GM19397 (cell line): ENCODE results near the gene IRF2BP1.
A peak's percentile ranks its signal among the peaks of the same experiment; 100 is the strongest.
"Not testable (repeated sequence)": the region's sequence is repeated elsewhere in the genome, so short reads cannot be mapped to it uniquely, and the experiment has no call there.

Experiments
- ATAC-seq: cut with Tn5 transposase; IDR thresholded peaks from one replicate; pipeline ENCODE4 v1.9.1; 2021; ENCODE audit warnings: mild to moderate bottlenecking, moderate library complexity; ENCODE audit not compliant: unreplicated experiment

IRF2BP1 gene

GRCh38 chr19:45902651-45903625 lies 17.0 kb upstream of the IRF2BP1 start:
- peak; percentile 89 for ATAC-seq

GRCh38 chr19:45901912-45902650 lies 16.1 kb upstream of the IRF2BP1 start, which contains the start of gene MYPOP:
Gene MYPOP, minus strand, starts transcription at chr19:45902613. Its CDS starts 840 bp downstream, at chr19:45901773.
- no peak for ATAC-seq

- no peak for ATAC-seq
These were observed 15.5 kb upstream of the IRF2BP1 start for GRCh38 chr19:45901432-45901911.

GRCh38 chr19:45900738-45901431 lies 14.9 kb upstream of the IRF2BP1 start:
- ATAC-seq: no peak

- ATAC-seq: no peak
These were observed 14.1 kb upstream of the IRF2BP1 start for GRCh38 chr19:45899919-45900589.

- no peak for ATAC-seq
These were observed 13.3 kb upstream of the IRF2BP1 start for GRCh38 chr19:45899253-45899652.

GRCh38 chr19:45897261-45897812 lies 11.4 kb upstream of the IRF2BP1 start:
- ATAC-seq: no peak

- ATAC-seq: not testable (repeated sequence)
These were observed 10.2 kb upstream of the IRF2BP1 start for GRCh38 chr19:45895983-45896599.

GRCh38 chr19:45895519-45895972 lies 9.6 kb upstream of the IRF2BP1 start:
- ATAC-seq: no peak

- no peak for ATAC-seq
These were observed 4.9 kb upstream of the IRF2BP1 start for GRCh38 chr19:45890877-45891276.

GRCh38 chr19:45889210-45889885 lies 3.4 kb upstream of the IRF2BP1 start:
- ATAC-seq: no peak

GRCh38 chr19:45887200-45887710 lies 1.3 kb upstream of the IRF2BP1 start:
- no peak for ATAC-seq

- ATAC-seq: peak; percentile 49
These were observed 672 bp upstream of the IRF2BP1 start for GRCh38 chr19:45886427-45887199.

GRCh38 chr19:45884682-45885555 lies 1.0 kb downstream of the IRF2BP1 start:
- no peak for ATAC-seq

- no peak for ATAC-seq
These were observed 1.9 kb downstream of the IRF2BP1 start for GRCh38 chr19:45883881-45884681.

- no peak for ATAC-seq
These were observed 2.4 kb downstream of the IRF2BP1 start for GRCh38 chr19:45883586-45883880.
